ENCODE data around the gene ADGRA3. TPM values are rescaled to one million over a fixed set of nuclear protein-coding genes. Genes with fewer than 3 reads are reported as not detected.
A peak's percentile ranks its signal among the peaks of the same experiment; 100 is the strongest.

Gene ADGRA3
- total and polyA plus RNA-seq, 9 donors, result 42.4 to 60.5 (median 49.0) TPM

DNA sequence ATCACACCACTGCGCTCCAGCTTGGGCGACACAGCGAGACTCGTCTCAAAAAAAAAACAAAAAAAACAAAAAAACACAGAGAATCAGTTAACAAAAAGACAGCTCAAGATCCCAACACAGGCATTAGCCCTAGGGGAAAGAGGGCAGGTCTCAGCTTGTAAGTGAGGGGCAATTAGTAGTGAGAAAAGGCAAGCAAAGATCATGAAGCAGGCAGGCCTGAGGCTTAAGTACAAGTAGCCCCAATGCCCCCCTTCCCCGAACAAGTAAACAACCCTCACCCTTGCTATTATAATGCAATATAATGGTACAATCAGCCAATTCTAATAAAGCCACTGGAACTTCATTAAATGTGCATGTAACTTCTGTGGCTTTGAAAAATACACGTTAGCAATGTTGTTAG, 17.0 kb downstream of the ADGRA3 start:
- Histone ChIP-seq H3K9me3 (replicated peaks; ENCODE audit: control insufficient read depth, low read depth, low read length) (peaks cover 2% of the 10 kb centered on the region), H3K27me3 (ENCODE audit: control insufficient read depth, insufficient read depth, low read length) (no peaks in the 10 kb centered on the region), H3K27ac (ENCODE audit: low read length) (no peak overlapping the region), H3K36me3 (ENCODE audit: control insufficient read depth, insufficient read depth, low read length) (no peaks in the 10 kb centered on the region), H3K4me3 (ENCODE audit: low read length) (no peak overlapping the region), H3K4me1 (ENCODE audit: control insufficient read depth, insufficient read depth, low read length) (peaks cover 6% of the 10 kb centered on the region)
- DNase-seq, result no peak
- WGBS (ENCODE audit: insufficient coverage), result no CpG with 5 or more reads among the region's 6 CpGs

DNA sequence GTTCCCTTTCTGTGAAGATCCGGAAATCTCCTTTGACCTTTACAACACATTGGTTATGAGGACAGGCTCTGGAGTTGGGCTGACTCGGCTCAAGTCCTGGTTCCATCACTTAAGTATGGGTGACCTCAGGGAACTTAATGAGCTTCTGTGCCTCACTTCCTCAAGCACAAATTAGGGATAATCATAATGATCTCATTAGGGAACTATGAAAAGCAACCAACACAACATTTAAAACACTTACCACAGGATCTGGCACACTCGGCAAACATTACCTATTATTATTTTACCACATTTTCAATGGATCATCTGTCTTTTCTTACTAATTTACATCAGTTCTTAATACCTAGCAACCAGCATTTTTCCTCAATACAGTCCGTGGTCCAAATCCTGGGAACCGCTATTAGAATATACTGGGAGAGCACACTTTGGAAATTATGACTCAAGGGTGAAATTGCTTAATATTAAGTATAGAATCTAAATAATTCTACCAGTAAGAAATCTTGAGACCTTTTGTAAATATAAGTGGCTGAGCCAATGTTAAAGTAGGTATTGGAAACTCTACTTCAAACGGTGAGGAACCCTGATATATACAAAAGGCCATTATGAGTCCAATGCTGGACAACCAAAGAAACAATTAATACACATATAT, 19.6 kb downstream of the ADGRA3 start:
- peaks cover 2% of the 10 kb centered on the region for H3K9me3 ChIP-seq (replicated peaks; ENCODE audit: control insufficient read depth, low read depth, low read length)
- H3K27me3 ChIP-seq (ENCODE audit: control insufficient read depth, insufficient read depth, low read length), result no peaks in the 10 kb centered on the region
- DNase-seq, result no peak
- H3K27ac ChIP-seq (ENCODE audit: low read length), result no peak overlapping the region
- H3K36me3 ChIP-seq (ENCODE audit: control insufficient read depth, insufficient read depth, low read length), result no peaks in the 10 kb centered on the region
- H3K4me1 ChIP-seq (ENCODE audit: control insufficient read depth, insufficient read depth, low read length), result peaks cover 6% of the 10 kb centered on the region
- no peak overlapping the region for H3K4me3 ChIP-seq (ENCODE audit: low read length)
- WGBS (ENCODE audit: insufficient coverage), result 100% methylated on average over 1 of the region's 6 CpGs

DNA sequence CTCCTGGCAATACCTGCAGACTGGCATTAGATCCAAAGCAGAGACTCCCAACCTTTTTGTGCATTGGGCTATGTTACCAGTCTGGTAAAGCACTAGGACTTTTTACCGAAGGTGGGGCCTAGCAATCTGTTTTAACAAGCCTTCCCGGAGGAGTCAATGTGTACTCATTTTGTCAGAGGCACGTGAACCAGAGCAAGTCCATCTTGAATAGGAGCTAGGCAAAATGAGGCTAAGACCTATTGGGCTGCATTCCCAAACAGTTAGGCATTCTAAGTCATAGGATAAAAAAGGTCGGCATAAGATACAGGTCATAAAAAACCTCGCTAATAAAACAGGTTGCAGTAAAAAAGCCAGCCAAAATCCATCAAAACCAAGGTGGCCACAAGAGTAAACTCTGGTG, 22.3 kb downstream of the ADGRA3 start:
- H3K27me3 ChIP-seq (ENCODE audit: control insufficient read depth, insufficient read depth, low read length), result no peaks in the 10 kb centered on the region
- 90% methylated on average over 5 of the region's 5 CpGs for WGBS (ENCODE audit: insufficient coverage)
- no peak for DNase-seq
- H3K4me1 ChIP-seq (ENCODE audit: control insufficient read depth, insufficient read depth, low read length), result no peaks in the 10 kb centered on the region
- peaks cover 2% of the 10 kb centered on the region for H3K9me3 ChIP-seq (replicated peaks; ENCODE audit: control insufficient read depth, low read depth, low read length)
- H3K27ac ChIP-seq (ENCODE audit: low read length), result no peak overlapping the region
- no peak overlapping the region for H3K4me3 ChIP-seq (ENCODE audit: low read length)
- no peaks in the 10 kb centered on the region for H3K36me3 ChIP-seq (ENCODE audit: control insufficient read depth, insufficient read depth, low read length)

DNA sequence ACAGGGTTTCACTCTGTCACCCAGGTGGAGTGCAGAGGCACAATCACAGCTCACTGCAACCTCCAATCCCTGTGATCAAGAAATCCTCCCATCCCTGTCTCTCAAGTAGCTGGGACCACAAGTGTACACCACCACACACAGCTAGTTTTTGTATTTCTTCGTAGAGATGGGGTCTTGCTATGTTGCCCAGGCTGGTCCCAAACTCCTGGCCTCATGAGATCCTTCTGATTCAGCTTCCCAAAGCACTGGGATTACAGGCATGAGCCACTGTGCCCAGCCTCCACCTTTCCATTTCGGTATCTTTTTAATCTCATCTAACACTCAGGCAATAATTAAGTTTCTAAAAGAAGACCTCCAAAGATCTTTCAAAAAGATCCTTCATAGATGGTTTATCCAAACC, 22.9 kb downstream of the ADGRA3 start:
- whole genome bisulfite sequencing (ENCODE audit: insufficient coverage), result 86% methylated on average over 1 of the region's 2 CpGs
- Histone ChIP-seq H3K36me3 (ENCODE audit: control insufficient read depth, insufficient read depth, low read length) (no peaks in the 10 kb centered on the region), H3K27me3 (ENCODE audit: control insufficient read depth, insufficient read depth, low read length) (no peaks in the 10 kb centered on the region), H3K4me1 (ENCODE audit: control insufficient read depth, insufficient read depth, low read length) (peaks cover 3% of the 10 kb centered on the region), H3K9me3 (replicated peaks; ENCODE audit: control insufficient read depth, low read depth, low read length) (peaks cover 2% of the 10 kb centered on the region), H3K27ac (ENCODE audit: low read length) (no peak overlapping the region), H3K4me3 (ENCODE audit: low read length) (no peak overlapping the region)
- no peak for DNase-seq

DNA sequence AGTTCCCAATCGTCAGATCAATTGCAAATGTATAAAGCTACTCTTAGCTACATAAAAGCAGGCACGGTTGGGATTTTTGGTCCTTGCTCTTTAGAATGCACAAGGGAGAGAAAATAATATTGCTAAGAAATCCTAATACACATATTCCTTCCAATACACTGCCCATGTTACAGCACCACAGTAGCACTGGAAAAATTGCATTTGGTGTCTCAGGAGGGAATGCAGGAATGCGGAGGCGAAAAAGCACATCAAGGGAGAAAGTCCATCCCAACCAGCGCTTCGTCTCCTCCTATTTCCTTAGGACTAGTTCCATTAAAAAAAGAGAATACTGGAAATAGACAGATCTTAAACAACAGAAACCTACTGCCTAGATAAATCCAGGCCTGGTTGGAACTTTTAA, 23.9 kb downstream of the ADGRA3 start:
- no peaks in the 10 kb centered on the region for H3K27me3 ChIP-seq (ENCODE audit: control insufficient read depth, insufficient read depth, low read length)
- no CpG with 5 or more reads among the region's 6 CpGs for WGBS (ENCODE audit: insufficient coverage)
- H3K4me1 ChIP-seq (ENCODE audit: control insufficient read depth, insufficient read depth, low read length), result peaks cover 8% of the 10 kb centered on the region
- no peaks in the 10 kb centered on the region for H3K36me3 ChIP-seq (ENCODE audit: control insufficient read depth, insufficient read depth, low read length)
- H3K9me3 ChIP-seq (replicated peaks; ENCODE audit: control insufficient read depth, low read depth, low read length), result peaks cover 2% of the 10 kb centered on the region
- no peak for DNase-seq
- H3K27ac ChIP-seq (ENCODE audit: low read length), result no peak overlapping the region
- no peak overlapping the region for H3K4me3 ChIP-seq (ENCODE audit: low read length)

DNA sequence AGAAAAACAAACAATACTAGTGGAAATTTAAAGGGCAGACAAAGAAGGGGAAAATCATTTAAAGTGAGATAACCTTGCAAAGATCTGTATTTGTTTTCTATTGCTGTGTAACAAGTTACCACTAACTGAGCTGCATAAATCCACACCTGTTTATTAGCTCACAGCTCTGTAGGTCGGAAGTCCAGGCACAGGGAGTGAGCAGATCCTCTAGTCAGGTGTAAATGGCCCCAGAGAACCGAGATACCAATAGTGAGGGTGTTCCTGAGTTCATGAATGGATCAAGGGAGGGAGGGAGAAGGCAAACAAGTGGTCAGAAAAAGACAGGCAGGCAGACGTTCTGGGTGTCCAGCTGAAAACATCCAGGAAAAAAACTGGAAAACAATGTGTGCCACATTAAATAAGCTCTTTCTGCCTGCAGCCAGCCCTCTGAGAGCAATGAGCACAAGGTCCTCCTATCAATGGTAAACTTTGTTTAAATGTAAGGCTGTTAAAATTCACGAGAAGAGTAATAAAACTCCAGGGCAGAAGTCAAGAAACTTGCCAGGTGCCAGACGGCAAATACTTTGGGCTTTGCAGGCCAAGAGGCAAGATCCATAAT, 25.0 kb downstream of the ADGRA3 start:
- DNase-seq, result no peak
- Histone ChIP-seq H3K36me3 (ENCODE audit: control insufficient read depth, insufficient read depth, low read length) (no peaks in the 10 kb centered on the region), H3K27me3 (ENCODE audit: control insufficient read depth, insufficient read depth, low read length) (no peaks in the 10 kb centered on the region), H3K4me3 (ENCODE audit: low read length) (no peak overlapping the region), H3K4me1 (ENCODE audit: control insufficient read depth, insufficient read depth, low read length) (peaks cover 18% of the 10 kb centered on the region), H3K27ac (ENCODE audit: low read length) (no peak overlapping the region), H3K9me3 (replicated peaks; ENCODE audit: control insufficient read depth, low read depth, low read length) (peaks cover 2% of the 10 kb centered on the region)
- WGBS (ENCODE audit: insufficient coverage), result 18% methylated on average over 2 of the region's 5 CpGs

DNA sequence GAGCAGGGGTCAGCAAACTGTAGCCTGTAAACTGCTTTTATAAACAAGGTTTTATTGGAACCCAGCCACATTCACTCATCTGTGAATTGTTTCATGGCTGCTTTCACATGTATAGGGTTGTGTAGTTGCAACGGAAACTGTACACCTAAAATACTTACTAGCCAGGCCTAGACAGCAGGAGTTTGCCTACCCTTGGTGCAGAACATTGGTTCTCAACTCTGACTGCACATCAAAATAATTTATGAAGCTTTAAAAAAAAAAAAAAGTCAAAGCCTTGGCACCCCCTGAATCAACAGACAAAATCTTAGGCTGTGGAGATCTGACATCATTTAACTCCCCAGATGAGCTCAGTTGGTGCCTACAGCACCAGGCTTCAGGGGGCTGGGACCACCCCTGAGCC, 27.8 kb downstream of the ADGRA3 start:
- H3K4me1 ChIP-seq (ENCODE audit: control insufficient read depth, insufficient read depth, low read length), result peaks cover 29% of the 10 kb centered on the region
- no peak overlapping the region for H3K27ac ChIP-seq (ENCODE audit: low read length)
- no CpG with 5 or more reads among the region's 1 CpG for WGBS (ENCODE audit: insufficient coverage)

DNA sequence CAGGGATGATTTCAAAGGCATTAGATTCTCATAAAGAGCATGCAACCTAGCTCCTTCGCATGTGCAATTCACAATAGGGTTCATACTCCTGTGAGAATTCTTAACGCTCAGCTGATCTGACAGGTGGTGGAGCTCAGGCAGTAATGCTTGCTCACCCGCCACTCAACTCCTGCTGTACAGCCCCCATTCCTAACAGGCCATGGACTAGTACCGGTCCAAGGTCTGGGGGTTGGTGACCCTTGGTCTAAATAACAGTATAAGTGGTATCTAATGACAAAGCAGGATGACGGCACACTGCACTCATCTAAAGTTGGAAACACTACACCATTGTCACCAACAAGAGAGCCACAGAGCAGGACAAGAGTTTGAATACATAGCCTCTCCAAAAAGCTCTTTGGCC, 28.5 kb downstream of the ADGRA3 start:
- H3K36me3 ChIP-seq (ENCODE audit: control insufficient read depth, insufficient read depth, low read length), result no peaks in the 10 kb centered on the region
- DNase-seq, result peak; percentile 38
- no peaks in the 10 kb centered on the region for H3K27me3 ChIP-seq (ENCODE audit: control insufficient read depth, insufficient read depth, low read length)
- H3K4me1 ChIP-seq (ENCODE audit: control insufficient read depth, insufficient read depth, low read length), result peaks cover 37% of the 10 kb centered on the region
- H3K4me3 ChIP-seq (ENCODE audit: low read length), result no peak overlapping the region
- H3K9me3 ChIP-seq (replicated peaks; ENCODE audit: control insufficient read depth, low read depth, low read length), result no peaks in the 10 kb centered on the region
- 67% methylated on average over 1 of the region's 5 CpGs for WGBS (ENCODE audit: insufficient coverage)
- no peak overlapping the region for H3K27ac ChIP-seq (ENCODE audit: low read length)

More for the DNA sequence above, 27.8 kb downstream of the ADGRA3 start:
- Histone ChIP-seq H3K9me3 (replicated peaks; ENCODE audit: control insufficient read depth, low read depth, low read length) (no peaks in the 10 kb centered on the region), H3K36me3 (ENCODE audit: control insufficient read depth, insufficient read depth, low read length) (no peaks in the 10 kb centered on the region), H3K4me3 (ENCODE audit: low read length) (no peak overlapping the region), H3K27me3 (ENCODE audit: control insufficient read depth, insufficient read depth, low read length) (no peaks in the 10 kb centered on the region)
- DNase-seq, result no peak

DNA sequence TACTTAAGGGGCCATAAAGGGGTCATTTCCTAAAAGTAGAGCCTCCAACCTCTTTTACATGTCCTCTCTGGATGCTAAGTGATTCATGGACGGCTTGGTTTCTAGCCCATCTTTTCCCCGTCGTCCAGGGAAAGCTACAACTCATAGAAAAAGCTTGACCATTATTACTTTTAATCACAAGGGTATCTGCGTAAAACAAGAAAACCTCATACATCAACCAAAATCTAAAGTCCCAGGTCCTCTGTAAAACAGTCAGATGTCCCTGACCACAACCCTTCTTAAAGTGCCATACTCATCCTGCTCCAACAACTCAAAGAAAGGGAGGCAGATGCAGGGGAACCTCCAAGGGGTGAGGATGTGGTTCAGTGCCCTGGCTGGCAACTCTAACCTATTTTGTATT, 29.6 kb downstream of the ADGRA3 start:
- Histone ChIP-seq H3K4me3 (ENCODE audit: low read length) (no peak overlapping the region), H3K4me1 (ENCODE audit: control insufficient read depth, insufficient read depth, low read length) (peaks cover 37% of the 10 kb centered on the region), H3K27me3 (ENCODE audit: control insufficient read depth, insufficient read depth, low read length) (no peaks in the 10 kb centered on the region), H3K9me3 (replicated peaks; ENCODE audit: control insufficient read depth, low read depth, low read length) (no peaks in the 10 kb centered on the region), H3K36me3 (ENCODE audit: control insufficient read depth, insufficient read depth, low read length) (no peaks in the 10 kb centered on the region), H3K27ac (ENCODE audit: low read length) (peak overlapping the region; percentile 8)
- WGBS (ENCODE audit: insufficient coverage), result 32% methylated on average over 3 of the region's 4 CpGs
- DNase-seq, result no peak

DNA sequence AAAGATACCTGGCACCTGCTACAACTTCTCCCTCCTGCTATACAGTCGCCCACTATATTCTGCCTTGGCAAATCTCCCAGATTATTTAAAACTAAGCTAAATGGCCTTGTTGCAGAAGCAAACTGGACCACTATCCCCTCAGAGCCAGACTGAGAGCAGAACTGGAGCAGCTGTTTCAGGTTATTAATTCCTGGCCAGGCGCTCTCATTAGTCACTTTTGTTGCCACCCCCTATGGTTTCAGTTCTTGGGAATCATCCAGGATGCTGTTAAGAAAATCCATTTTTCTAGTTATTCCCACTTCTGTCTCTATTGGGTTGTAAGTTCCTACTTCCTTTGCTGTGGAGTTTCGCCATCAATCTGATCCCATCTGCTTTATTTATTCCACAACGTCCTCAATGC, 30.1 kb downstream of the ADGRA3 start:
- H3K36me3 ChIP-seq (ENCODE audit: control insufficient read depth, insufficient read depth, low read length), result no peaks in the 10 kb centered on the region
- no peak overlapping the region for H3K4me3 ChIP-seq (ENCODE audit: low read length)
- peak overlapping the region; percentile 8 for H3K27ac ChIP-seq (ENCODE audit: low read length)
- H3K4me1 ChIP-seq (ENCODE audit: control insufficient read depth, insufficient read depth, low read length), result peaks cover 37% of the 10 kb centered on the region
- DNase-seq, result peak; percentile 64
- WGBS (ENCODE audit: insufficient coverage), result 0% methylated on average over 1 of the region's 4 CpGs
- H3K9me3 ChIP-seq (replicated peaks; ENCODE audit: control insufficient read depth, low read depth, low read length), result no peaks in the 10 kb centered on the region
- no peaks in the 10 kb centered on the region for H3K27me3 ChIP-seq (ENCODE audit: control insufficient read depth, insufficient read depth, low read length)

Data from muscle of leg (tissue), 11 donors.